Lower lobe of right lung (tissue), 2 donors: ENCODE results near the gene SLBP. TPM values are rescaled to one million over a fixed set of nuclear protein-coding genes. Genes with fewer than 3 reads are reported as not detected.

ENCODE experiments used
- ATAC-seq, 2 donors: fragments of 200-7000 bp; cut with Tn5 transposase; one replicate each; pipeline ENCODE4 v1.9.1; 2020 to 2022; ENCODE audit warnings: mild to moderate bottlenecking in 2 of 2, moderate library complexity in 2 of 2
- DNase-seq: peaks from one replicate; pipeline ENCODE4 v3.0.0-alpha.2; 2020
- H3K27ac ChIP-seq: fragments of 200-600 bp; one replicate; pipeline ENCODE4 v1.8.0; 2022
- H3K27me3 ChIP-seq: fragments of 200-600 bp; one replicate; pipeline ENCODE4 v1.8.0; 2022; ENCODE audit warnings: low read depth
- H3K36me3 ChIP-seq: fragments of 200-600 bp; one replicate; pipeline ENCODE4 v1.8.0; 2022; ENCODE audit warnings: mild to moderate bottlenecking
- H3K4me1 ChIP-seq: fragments of 200-600 bp; one replicate; pipeline ENCODE4 v1.8.0; 2022
- H3K4me3 ChIP-seq: fragments of 200-600 bp; one replicate; pipeline ENCODE4 v1.8.0; 2022; ENCODE audit warnings: mild to moderate bottlenecking
- H3K9me3 ChIP-seq: fragments of 200-600 bp; one replicate; pipeline ENCODE4 v1.8.0; 2022
- intact Hi-C: fragments of 100-400 bp; cut with DNase I; formaldehyde crosslinking; loops from one replicate; pipeline ENCODE4 v1.11.0; 2022
- total RNA-seq: library from RNA; stranded (reverse); fragmentation: NEBNext Ultra II Directional; extraction: Animal tissue kit (Norgen Biotek cat#: 25700); gene quantifications from one replicate; pipeline ENCODE4 v1.2.1, GENCODE V29; 2021
- TF ChIP-seq, protein P1 (sequence below): fragments of 200-600 bp; IDR thresholded peaks from one replicate; pipeline ENCODE4 v1.8.0; 2022; ENCODE audit warnings: antibody characterized with exemption, mild to moderate bottlenecking
- donor health status: DM: no; HTN: yes; CAD: no; lungs with severe emphysema.

SLBP gene
- total RNA-seq, 1 donor from 2014 or later, result 31.6 TPM

DNA sequence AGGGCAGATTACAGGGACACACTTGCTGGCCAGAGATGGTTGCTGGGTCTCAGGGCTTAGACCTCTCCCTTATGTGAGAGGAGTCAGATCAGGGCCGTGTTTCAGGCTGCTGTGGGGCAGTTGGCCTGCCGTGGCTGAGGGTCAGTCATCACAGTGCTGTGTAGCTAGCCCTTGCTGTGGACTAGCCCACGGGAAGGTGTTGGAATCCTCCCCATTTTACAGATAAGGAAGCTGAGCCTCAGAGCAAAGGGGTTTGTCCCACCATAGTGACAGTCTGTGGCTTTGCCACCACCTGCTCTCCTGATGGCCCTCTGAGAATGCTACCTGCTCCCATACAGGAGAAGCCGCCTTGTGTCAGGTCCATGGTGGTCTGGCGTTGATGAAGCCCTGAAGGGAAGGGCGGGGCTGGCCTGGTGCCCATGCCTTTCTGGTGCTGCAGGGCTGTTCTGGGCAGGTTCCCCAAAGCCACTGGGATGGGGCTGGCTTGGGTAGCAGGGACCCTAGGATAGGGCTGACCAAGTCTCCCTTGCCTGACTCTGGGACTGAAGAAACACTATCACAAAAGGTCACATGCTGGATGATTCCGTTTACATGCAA is 25.6 kb downstream of the SLBP start:
- H3K9me3 ChIP-seq, result no peaks in the 10 kb centered on the region
- no peak overlapping the region for H3K4me3 ChIP-seq
- no peak for ATAC-seq
- no peak overlapping the region for H3K27ac ChIP-seq
- intact Hi-C loops, result no loop called here
- TF ChIP-seq, protein P1, sequence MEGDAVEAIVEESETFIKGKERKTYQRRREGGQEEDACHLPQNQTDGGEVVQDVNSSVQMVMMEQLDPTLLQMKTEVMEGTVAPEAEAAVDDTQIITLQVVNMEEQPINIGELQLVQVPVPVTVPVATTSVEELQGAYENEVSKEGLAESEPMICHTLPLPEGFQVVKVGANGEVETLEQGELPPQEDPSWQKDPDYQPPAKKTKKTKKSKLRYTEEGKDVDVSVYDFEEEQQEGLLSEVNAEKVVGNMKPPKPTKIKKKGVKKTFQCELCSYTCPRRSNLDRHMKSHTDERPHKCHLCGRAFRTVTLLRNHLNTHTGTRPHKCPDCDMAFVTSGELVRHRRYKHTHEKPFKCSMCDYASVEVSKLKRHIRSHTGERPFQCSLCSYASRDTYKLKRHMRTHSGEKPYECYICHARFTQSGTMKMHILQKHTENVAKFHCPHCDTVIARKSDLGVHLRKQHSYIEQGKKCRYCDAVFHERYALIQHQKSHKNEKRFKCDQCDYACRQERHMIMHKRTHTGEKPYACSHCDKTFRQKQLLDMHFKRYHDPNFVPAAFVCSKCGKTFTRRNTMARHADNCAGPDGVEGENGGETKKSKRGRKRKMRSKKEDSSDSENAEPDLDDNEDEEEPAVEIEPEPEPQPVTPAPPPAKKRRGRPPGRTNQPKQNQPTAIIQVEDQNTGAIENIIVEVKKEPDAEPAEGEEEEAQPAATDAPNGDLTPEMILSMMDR, result no peak
- no peaks in the 10 kb centered on the region for H3K27me3 ChIP-seq
- H3K36me3 ChIP-seq, result peaks cover 13% of the 10 kb centered on the region
- H3K4me1 ChIP-seq, result peaks cover 15% of the 10 kb centered on the region
- DNase-seq, result peak; percentile 47

DNA sequence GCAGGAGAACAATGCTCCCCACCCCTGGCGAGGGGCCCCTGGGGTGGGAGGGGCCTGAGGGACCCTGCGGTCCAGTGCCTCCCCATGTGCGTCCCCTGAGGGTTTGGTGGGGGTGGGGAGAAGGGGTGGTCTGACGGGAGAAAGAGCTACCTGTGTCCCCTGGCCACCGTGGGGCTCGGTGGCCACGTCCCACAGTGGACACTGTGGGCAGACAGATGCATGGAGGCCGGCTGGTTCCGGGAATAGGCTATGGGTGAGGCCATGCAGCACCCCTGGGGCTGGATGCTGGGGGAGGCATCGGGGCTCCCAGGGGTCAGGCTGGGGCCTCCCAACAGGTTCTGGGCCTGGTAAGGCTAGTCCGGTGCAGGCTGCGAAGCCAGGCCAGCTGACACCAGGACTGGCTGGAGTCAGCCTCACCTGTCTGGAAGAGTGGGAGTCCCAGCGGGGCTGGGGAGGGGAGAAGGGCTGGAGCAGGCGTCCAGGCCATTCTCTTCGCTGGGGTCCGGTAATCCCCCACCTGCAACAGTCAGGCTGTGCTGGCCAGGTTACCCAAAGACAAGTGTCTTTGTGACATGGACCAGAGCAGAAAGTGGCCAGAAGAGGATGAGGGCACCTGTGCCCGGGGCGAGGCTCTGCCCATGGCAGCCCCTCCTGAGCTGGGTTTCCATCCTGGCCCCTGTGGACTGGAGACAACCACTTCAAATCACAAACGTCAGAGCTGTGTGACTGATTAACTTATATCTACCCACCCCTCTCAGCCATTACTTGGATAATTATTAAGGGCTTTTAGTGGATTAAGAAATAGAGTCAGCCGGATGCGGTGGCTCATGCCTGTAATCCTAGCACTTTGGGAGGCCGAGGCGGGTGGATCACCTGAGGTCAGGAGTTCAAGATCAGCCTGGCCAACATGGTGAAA is 26.6 kb downstream of the SLBP start:
- TF ChIP-seq, protein P1, result no peak
- no peak overlapping the region for H3K27ac ChIP-seq
- no peak overlapping the region for H3K4me3 ChIP-seq
- peaks cover 3% of the 10 kb centered on the region for H3K36me3 ChIP-seq
- intact Hi-C loops, result no loop called here
- DNase-seq, result peak; percentile 49
- peak in 1 of 2 donors; percentile 2 for ATAC-seq
- H3K9me3 ChIP-seq, result no peaks in the 10 kb centered on the region
- H3K27me3 ChIP-seq, result no peaks in the 10 kb centered on the region
- H3K4me1 ChIP-seq, result peaks cover 15% of the 10 kb centered on the region

DNA sequence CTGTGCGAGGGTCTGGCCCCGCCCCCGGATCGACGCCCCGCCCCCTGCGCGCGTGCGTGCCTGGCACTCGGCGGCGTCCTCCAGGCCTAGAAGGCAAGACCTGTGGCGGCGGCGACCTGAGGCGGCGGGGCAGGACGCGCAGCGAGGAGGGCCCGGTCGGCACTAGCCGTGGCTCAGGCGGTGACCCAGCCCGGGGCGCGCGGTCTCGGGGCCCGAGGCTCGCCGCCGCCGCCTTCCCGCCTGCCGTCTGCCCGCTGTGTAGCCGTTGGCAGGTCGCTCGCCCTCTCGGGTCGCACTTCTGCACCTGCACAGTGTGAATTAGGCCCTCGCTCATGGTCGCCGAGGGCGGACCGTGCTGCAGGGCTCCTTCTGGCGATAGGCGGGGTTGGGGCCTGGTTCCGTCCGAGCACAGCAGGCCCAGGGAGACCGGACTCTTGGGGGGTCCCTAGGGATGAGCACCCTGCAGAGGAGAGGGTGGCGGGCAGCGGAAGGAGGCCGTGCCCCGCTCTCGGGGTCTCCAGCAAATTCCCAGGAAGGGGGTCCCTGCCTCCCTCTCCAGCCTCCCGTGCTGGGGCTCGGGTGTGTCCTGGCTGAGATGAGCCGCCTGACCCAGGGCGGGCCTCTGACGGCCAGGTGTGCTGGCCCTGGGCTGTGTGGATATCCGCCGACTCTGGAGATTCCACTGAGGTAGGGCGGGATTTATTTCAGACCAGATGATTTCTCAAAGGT is 27.4 kb downstream of the SLBP start:
- intact Hi-C loops, result no loop called here
- Histone ChIP-seq H3K27me3 (no peaks in the 10 kb centered on the region), H3K4me3 (peak overlapping the region; percentile 57), H3K27ac (peak overlapping the region; percentile 53), H3K9me3 (no peaks in the 10 kb centered on the region), H3K36me3 (no peaks in the 10 kb centered on the region), H3K4me1 (peaks cover 15% of the 10 kb centered on the region)
- DNase-seq (no peak), ATAC-seq (peak; percentile 10 to 20)
- TF ChIP-seq, protein P1, result no peak

DNA sequence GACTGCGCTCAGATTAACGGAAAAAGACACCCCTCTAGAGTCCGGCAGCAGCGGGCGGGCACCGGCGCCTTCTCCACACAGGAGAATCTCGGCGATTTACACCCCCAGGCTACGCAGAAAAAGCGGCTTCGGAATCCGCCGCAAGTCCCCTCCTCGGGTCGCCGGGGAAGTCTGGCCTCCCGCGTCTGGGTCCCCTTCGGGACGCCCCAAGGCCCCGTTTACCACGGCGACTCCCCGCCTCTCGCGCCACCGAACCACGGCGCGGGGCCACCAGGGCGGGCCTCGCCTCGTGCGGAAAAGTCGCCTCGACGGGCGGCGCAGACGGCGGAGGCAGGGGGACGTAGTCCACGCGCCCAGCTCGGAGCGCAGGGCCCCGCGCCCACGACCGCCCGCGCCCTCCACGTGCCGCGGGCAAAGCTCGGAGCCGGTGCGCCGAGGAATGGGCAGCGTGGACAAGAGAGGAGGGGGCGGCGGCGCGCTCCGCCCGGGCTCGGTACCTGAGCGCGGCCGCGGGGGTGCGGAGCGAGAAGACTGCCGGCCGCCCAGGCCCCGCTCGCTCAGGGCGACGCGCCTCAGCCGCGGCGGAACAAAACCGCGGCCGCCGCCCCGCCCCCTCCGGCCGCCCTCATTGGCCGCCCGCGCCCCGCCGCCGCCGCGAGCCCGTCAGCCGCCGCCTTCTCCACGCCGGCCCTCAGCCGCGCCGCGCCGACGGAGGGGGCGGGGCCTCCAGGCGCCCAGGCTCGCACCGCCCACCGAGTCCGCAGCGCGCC is 28.2 kb downstream of the SLBP start, which contains the start of gene FAM53A:
FAM53A (minus strand) TSS at position 578 of the 770 bp plus-strand sequence. CDS start 15,572 bp downstream, outside the sequence.
- intact Hi-C loops, result no loop called here
- Histone ChIP-seq H3K4me3 (peak within 1 kb of the TSS; percentile 73), H3K27ac (peak within 1 kb of the TSS; percentile 76), H3K36me3 (no peaks in the 10 kb centered on the region), H3K9me3 (no peaks in the 10 kb centered on the region), H3K27me3 (no peaks in the 10 kb centered on the region), H3K4me1 (peaks cover 15% of the 10 kb centered on the region)
- DNase-seq (peak; percentile 95), ATAC-seq (peak; percentile 97)
- TF ChIP-seq, protein P1, result no peak
